Measurements from ENCODE around the gene ANKRD6. TPM values are rescaled to one million over a fixed set of nuclear protein-coding genes. Genes with fewer than 3 reads are reported as not detected.

Gene ANKRD6
- total RNA-seq, 5 donors from 2014 or later (not counting 1 experiment from before 2014, with no cell fraction given), result 3.0 to 8.4 (median 5.3) TPM

- Mint-ChIP-seq H3K36me3 (no peaks in the 10 kb centered on the region), H3K27ac (no peak overlapping the region), H3K27me3 (peaks cover 10 to 30% of the 10 kb centered on the region in 2 donors), H3K4me1 (peaks cover 12 to 13% (median 12%) of the 10 kb centered on the region in 3 donors), H3K9me3 (no peaks in the 10 kb centered on the region), H3K4me3 (no peak overlapping the region)
- DNase-seq, result no peak
- no peaks in the 10 kb centered on the region for H3K9me3 ChIP-seq
- WGBS (ENCODE audit: insufficient coverage), result no CpG with 5 or more reads among the region's 1 CpG
- POLR2A ChIA-PET, result interaction anchor here in 1 of 2 donors (0.5 to 1.1 kb wide), 2 partner anchors 66 to 413 kb away, joined by 4 read pairs; partner anchors contain the start of gene CASP8AP2
- no peak for ATAC-seq (replicated peaks in 1 of 4)
- no peaks in the 10 kb centered on the region for H3K36me3 ChIP-seq (ENCODE audit: control insufficient read depth in 2 of 2, extremely low read depth in 1 of 2, insufficient read depth in 1 of 2, low read length in 1 of 2)
- no peak overlapping the region for H3K4me3 ChIP-seq (ENCODE audit: control insufficient read depth in 1 of 2, extremely low read depth in 1 of 2, low read length in 1 of 2)
- CTCF ChIA-PET, result interaction anchor here (0.6 to 1.6 kb wide), 6 partner anchors 11 to 196 kb away, joined by 3 to 5 read pairs (median 3); no protein-coding TSS in a partner anchor
- peaks cover 4 to 10% of the 10 kb centered on the region in 2 experiments for H3K4me1 ChIP-seq (ENCODE audit: control insufficient read depth in 1 of 2, extremely low read depth in 1 of 2, insufficient read depth in 2 of 2, low read length in 2 of 2)
- no peak overlapping the region for H3K27ac ChIP-seq (ENCODE audit: low read length)
- peaks cover 0 to 33% of the 10 kb centered on the region in 2 experiments for H3K27me3 ChIP-seq (replicated peaks in 1 of 2; ENCODE audit: control insufficient read depth in 2 of 2, extremely low read depth in 1 of 2, insufficient read depth in 2 of 2, low read length in 1 of 2)
Measured at GRCh38 chr6:89416796-89417195, 16.2 kb upstream of the ANKRD6 start.

- H3K27me3 ChIP-seq (replicated peaks in 1 of 2; ENCODE audit: control insufficient read depth in 2 of 2, extremely low read depth in 1 of 2, insufficient read depth in 2 of 2, low read length in 1 of 2), result peaks cover 0 to 12% of the 10 kb centered on the region in 2 experiments
- 85% methylated on average over 3 of the region's 7 CpGs for WGBS (ENCODE audit: insufficient coverage)
- no peaks in the 10 kb centered on the region for H3K9me3 ChIP-seq
- ChIA-PET POLR2A (no interaction called here), CTCF (interaction anchor here (0.5 to 1.1 kb wide), 5 partner anchors 13 to 393 kb away, joined by 3 read pairs; no protein-coding TSS in a partner anchor)
- Mint-ChIP-seq H3K4me3 (no peak overlapping the region), H3K27me3 (peaks cover 4 to 9% of the 10 kb centered on the region in 2 donors), H3K27ac (no peak overlapping the region), H3K4me1 (peaks cover 18 to 20% (median 19%) of the 10 kb centered on the region in 3 donors), H3K9me3 (no peaks in the 10 kb centered on the region), H3K36me3 (no peaks in the 10 kb centered on the region)
- DNase-seq, result no peak
- ATAC-seq (replicated peaks in 1 of 4), result no peak
- H3K4me3 ChIP-seq (ENCODE audit: control insufficient read depth in 1 of 2, extremely low read depth in 1 of 2, low read length in 1 of 2), result no peak overlapping the region
- no peak overlapping the region for H3K27ac ChIP-seq (ENCODE audit: low read length)
- H3K4me1 ChIP-seq (ENCODE audit: control insufficient read depth in 1 of 2, extremely low read depth in 1 of 2, insufficient read depth in 2 of 2, low read length in 2 of 2), result peaks cover 4 to 15% of the 10 kb centered on the region in 2 experiments
- H3K36me3 ChIP-seq (ENCODE audit: control insufficient read depth in 2 of 2, extremely low read depth in 1 of 2, insufficient read depth in 1 of 2, low read length in 1 of 2), result no peaks in the 10 kb centered on the region
Measured at GRCh38 chr6:89430201-89430962, 2.6 kb upstream of the ANKRD6 start.

DNA sequence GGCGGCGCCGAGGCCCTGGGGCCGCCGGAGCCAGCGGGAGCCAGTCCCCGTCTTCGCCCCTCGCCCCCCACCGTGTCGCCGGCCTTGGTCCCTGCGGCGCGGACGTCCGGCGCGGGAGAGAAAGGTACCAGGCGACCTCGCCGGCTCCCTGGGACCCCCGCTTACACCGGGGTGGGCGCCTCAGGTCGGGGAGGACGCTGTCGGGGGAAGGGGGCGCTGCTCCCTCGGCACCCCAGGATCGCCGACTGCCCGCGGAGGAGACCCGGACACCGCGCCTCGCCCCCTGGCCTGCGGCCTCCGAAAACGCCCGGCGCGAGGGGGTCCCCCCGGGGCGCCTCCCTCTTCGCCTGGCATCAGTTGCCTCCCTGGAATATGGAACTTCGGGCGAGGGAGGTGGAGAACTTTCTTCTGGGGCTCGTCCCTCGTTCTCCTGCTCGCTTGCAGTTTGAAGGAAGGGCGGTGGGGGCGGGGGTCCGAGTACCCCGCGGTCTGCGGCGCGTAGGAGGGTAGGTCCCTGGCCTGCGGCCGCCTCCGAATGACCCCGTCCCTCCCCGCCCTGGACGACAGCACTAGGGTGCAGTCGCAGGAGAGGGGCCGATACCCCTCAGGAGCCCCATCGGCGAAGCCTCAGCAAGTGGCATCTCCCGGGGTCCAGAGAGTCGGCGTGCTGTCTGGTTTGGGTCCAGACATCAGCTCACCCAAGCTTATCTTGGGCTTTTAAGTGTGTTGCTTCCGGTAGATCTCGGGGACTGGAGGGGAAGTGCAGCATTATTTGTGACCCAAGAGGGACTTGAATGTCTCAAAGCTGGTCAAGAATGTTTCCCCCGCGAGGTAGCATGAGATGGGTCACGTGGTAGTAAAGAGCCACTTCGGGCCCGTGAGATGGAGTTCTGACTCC, 549 bp downstream of the ANKRD6 start:
- ChIA-PET CTCF (interaction anchor here (0.5 to 2.4 kb wide), 20 partner anchors 10 to 1046 kb away, joined by 3 to 13 read pairs (median 4); partner anchors contain the start of genes LYRM2 (in 1 of the 2) and PNRC1 (in 1 of the 2)), POLR2A (no interaction called here)
- no peaks in the 10 kb centered on the region for H3K36me3 ChIP-seq (ENCODE audit: control insufficient read depth in 2 of 2, extremely low read depth in 1 of 2, insufficient read depth in 1 of 2, low read length in 1 of 2)
- H3K27me3 ChIP-seq (replicated peaks in 1 of 2; ENCODE audit: control insufficient read depth in 2 of 2, extremely low read depth in 1 of 2, insufficient read depth in 2 of 2, low read length in 1 of 2), result peaks cover 0 to 6% of the 10 kb centered on the region in 2 experiments
- peaks cover 4 to 15% of the 10 kb centered on the region in 2 experiments for H3K4me1 ChIP-seq (ENCODE audit: control insufficient read depth in 1 of 2, extremely low read depth in 1 of 2, insufficient read depth in 2 of 2, low read length in 2 of 2)
- no peaks in the 10 kb centered on the region for H3K9me3 ChIP-seq
- no peaks in the 10 kb centered on the region for H3K36me3 Mint-ChIP-seq
- H3K27me3 Mint-ChIP-seq, result peaks cover 0 to 3% of the 10 kb centered on the region in 2 donors
- H3K4me3 ChIP-seq (ENCODE audit: control insufficient read depth in 1 of 2, extremely low read depth in 1 of 2, low read length in 1 of 2), result peak overlapping the region; percentile 61 to 68
- WGBS (ENCODE audit: insufficient coverage), result 1% methylated on average over 74 of the region's 80 CpGs
- peak in 24 of 35 experiments; percentile 1 to 45 (median 13) for DNase-seq
- H3K27ac ChIP-seq (ENCODE audit: low read length), result peak overlapping the region; percentile 23
- ATAC-seq (replicated peaks in 1 of 4), result peak; percentile 11 to 29 (median 18)
- H3K27ac Mint-ChIP-seq, result peak overlapping the region; percentile 75 to 80
- H3K4me1 Mint-ChIP-seq, result peaks cover 18 to 30% (median 24%) of the 10 kb centered on the region in 3 donors
- H3K9me3 Mint-ChIP-seq, result no peaks in the 10 kb centered on the region
- peak overlapping the region; percentile 82 to 88 (median 82) for H3K4me3 Mint-ChIP-seq

DNA sequence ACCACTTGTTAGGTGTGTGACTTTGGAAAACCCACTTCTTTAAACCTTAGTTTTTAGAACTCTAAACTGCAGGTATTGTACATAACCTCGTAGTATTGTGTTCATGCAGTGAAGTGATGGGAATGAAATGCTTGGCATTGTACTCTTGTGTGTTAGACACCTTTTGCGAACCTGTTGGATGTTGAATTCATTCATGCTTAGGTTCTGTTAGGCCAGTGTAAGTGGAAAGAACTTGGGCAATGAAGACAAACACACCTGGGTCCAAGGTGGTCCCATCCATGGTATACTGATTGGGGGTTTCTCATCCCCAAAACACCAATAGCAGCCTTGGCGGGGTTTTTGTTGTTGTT, 1.2 kb downstream of the ANKRD6 start:
- ATAC-seq (replicated peaks in 1 of 4) (no peak), DNase-seq (no peak)
- peak overlapping the region; percentile 75 to 80 for H3K27ac Mint-ChIP-seq
- WGBS (ENCODE audit: insufficient coverage), result no CpG with 5 or more reads among the region's 3 CpGs
- Histone ChIP-seq H3K4me1 (ENCODE audit: control insufficient read depth in 1 of 2, extremely low read depth in 1 of 2, insufficient read depth in 2 of 2, low read length in 2 of 2) (peaks cover 4 to 15% of the 10 kb centered on the region in 2 experiments), H3K27ac (ENCODE audit: low read length) (no peak overlapping the region), H3K4me3 (ENCODE audit: control insufficient read depth in 1 of 2, extremely low read depth in 1 of 2, low read length in 1 of 2) (peak overlapping the region; percentile 61 to 68), H3K9me3 (no peaks in the 10 kb centered on the region), H3K27me3 (replicated peaks in 1 of 2; ENCODE audit: control insufficient read depth in 2 of 2, extremely low read depth in 1 of 2, insufficient read depth in 2 of 2, low read length in 1 of 2) (peaks cover 0 to 6% of the 10 kb centered on the region in 2 experiments), H3K36me3 (ENCODE audit: control insufficient read depth in 2 of 2, extremely low read depth in 1 of 2, insufficient read depth in 1 of 2, low read length in 1 of 2) (no peaks in the 10 kb centered on the region)
- H3K27me3 Mint-ChIP-seq, result peaks cover 0 to 1% of the 10 kb centered on the region in 2 donors
- H3K4me3 Mint-ChIP-seq, result peak overlapping the region; percentile 82 to 88 (median 82)
- H3K4me1 Mint-ChIP-seq, result peaks cover 18 to 30% (median 24%) of the 10 kb centered on the region in 3 donors
- POLR2A ChIA-PET, result no interaction called here
- CTCF ChIA-PET, result interaction anchor here (0.8 to 1.2 kb wide), 4 partner anchors 17 to 174 kb away, joined by 3 to 5 read pairs (median 4); no protein-coding TSS in a partner anchor
- H3K9me3 Mint-ChIP-seq, result no peaks in the 10 kb centered on the region
- no peaks in the 10 kb centered on the region for H3K36me3 Mint-ChIP-seq

DNA sequence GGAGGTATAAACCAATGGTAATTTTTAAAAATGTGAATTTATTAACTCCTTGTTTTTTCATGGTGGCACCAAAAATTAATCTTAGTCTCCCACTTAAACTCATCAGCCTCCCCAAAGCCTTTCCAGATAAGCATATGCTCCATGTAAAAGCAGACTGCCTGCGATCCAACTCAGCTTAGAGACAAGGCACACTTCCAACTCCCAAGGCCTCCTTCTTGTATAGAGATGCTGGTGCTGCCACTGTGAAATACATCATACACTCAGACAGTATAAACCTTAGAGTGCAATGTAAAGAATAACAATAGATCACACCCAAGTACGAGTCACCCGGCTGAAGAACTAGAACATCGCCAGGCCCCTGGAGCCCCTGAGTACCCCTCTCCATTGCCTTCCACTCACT, 2.0 kb downstream of the ANKRD6 start:
- no peaks in the 10 kb centered on the region for H3K27me3 Mint-ChIP-seq
- no peaks in the 10 kb centered on the region for H3K36me3 ChIP-seq (ENCODE audit: control insufficient read depth in 2 of 2, extremely low read depth in 1 of 2, insufficient read depth in 1 of 2, low read length in 1 of 2)
- peaks cover 18 to 30% (median 24%) of the 10 kb centered on the region in 3 donors for H3K4me1 Mint-ChIP-seq
- H3K36me3 Mint-ChIP-seq, result no peaks in the 10 kb centered on the region
- peaks cover 0 to 6% of the 10 kb centered on the region in 2 experiments for H3K27me3 ChIP-seq (replicated peaks in 1 of 2; ENCODE audit: control insufficient read depth in 2 of 2, extremely low read depth in 1 of 2, insufficient read depth in 2 of 2, low read length in 1 of 2)
- no peak overlapping the region for H3K4me3 ChIP-seq (ENCODE audit: control insufficient read depth in 1 of 2, extremely low read depth in 1 of 2, low read length in 1 of 2)
- peak in 1 of 35 experiments; percentile 10 for DNase-seq
- whole genome bisulfite sequencing (ENCODE audit: insufficient coverage), result no CpG with 5 or more reads among the region's 4 CpGs
- no peak overlapping the region for H3K4me3 Mint-ChIP-seq
- ChIA-PET POLR2A (no interaction called here), CTCF (interaction anchor here in 1 of 2 donors (0.9 to 1.2 kb wide), 2 partner anchors 85 to 174 kb away, joined by 4 read pairs; no protein-coding TSS in a partner anchor)
- H3K27ac Mint-ChIP-seq, result peak overlapping the region in 1 of 2 donors; percentile 3
- H3K9me3 Mint-ChIP-seq, result no peaks in the 10 kb centered on the region
- ATAC-seq (replicated peaks in 1 of 4), result no peak
- no peaks in the 10 kb centered on the region for H3K9me3 ChIP-seq
- no peak overlapping the region for H3K27ac ChIP-seq (ENCODE audit: low read length)
- peaks cover 4 to 15% of the 10 kb centered on the region in 2 experiments for H3K4me1 ChIP-seq (ENCODE audit: control insufficient read depth in 1 of 2, extremely low read depth in 1 of 2, insufficient read depth in 2 of 2, low read length in 2 of 2)

DNA sequence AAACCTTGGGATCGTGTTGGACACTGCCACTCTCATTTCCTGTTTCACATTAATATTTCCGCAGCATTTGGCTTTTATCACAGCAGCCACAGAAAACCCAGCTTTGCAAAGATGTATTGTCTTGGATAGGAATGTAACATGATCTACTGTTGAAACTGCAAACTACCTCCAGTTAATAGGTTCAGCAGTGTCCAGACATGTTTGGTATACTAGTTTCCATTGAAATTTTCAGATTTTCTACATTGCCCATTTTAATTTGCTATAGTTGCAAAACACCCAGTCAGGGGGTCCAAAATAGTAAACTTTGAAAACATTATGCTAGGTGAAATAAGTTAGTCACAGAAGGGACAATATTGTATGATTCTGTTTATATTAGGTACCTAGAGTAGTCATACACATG, 3.3 kb downstream of the ANKRD6 start:
- ChIA-PET POLR2A (no interaction called here), CTCF (interaction anchor here in 1 of 2 donors (0.8 to 1.4 kb wide), 2 partner anchors 25 to 177 kb away, joined by 3 read pairs; partner anchors contain the start of gene RRAGD)
- no peaks in the 10 kb centered on the region for H3K36me3 Mint-ChIP-seq
- Histone ChIP-seq H3K27me3 (replicated peaks in 1 of 2; ENCODE audit: control insufficient read depth in 2 of 2, extremely low read depth in 1 of 2, insufficient read depth in 2 of 2, low read length in 1 of 2) (peaks cover 0 to 6% of the 10 kb centered on the region in 2 experiments), H3K36me3 (ENCODE audit: control insufficient read depth in 2 of 2, extremely low read depth in 1 of 2, insufficient read depth in 1 of 2, low read length in 1 of 2) (no peaks in the 10 kb centered on the region), H3K27ac (ENCODE audit: low read length) (no peak overlapping the region), H3K4me1 (ENCODE audit: control insufficient read depth in 1 of 2, extremely low read depth in 1 of 2, insufficient read depth in 2 of 2, low read length in 2 of 2) (peaks cover 4 to 15% of the 10 kb centered on the region in 2 experiments), H3K9me3 (no peaks in the 10 kb centered on the region), H3K4me3 (ENCODE audit: control insufficient read depth in 1 of 2, extremely low read depth in 1 of 2, low read length in 1 of 2) (no peak overlapping the region)
- H3K27ac Mint-ChIP-seq, result peak overlapping the region; percentile 19 to 45
- DNase-seq (no peak), ATAC-seq (replicated peaks in 1 of 4) (no peak)
- no peaks in the 10 kb centered on the region for H3K27me3 Mint-ChIP-seq
- H3K4me1 Mint-ChIP-seq, result peaks cover 18 to 30% (median 24%) of the 10 kb centered on the region in 3 donors
- WGBS (ENCODE audit: insufficient coverage), result no CpG with 5 or more reads among the region's 2 CpGs
- H3K4me3 Mint-ChIP-seq, result no peak overlapping the region
- H3K9me3 Mint-ChIP-seq, result no peaks in the 10 kb centered on the region
